Measurements from ENCODE around the gene SH2D5.

SH2D5 gene

GRCh38 chr1:20732588-20733359 lies at the start of gene SH2D5:
TSS of gene SH2D5 (minus strand) at chr1:20732703. CDS start at chr1:20728044, 4,659 bp downstream.
- peak; percentile 45 to 74 for DNase-seq (ENCODE audit: extremely low read depth in 1 of 2, low read depth in 1 of 2)

GRCh38 chr1:20775700-20776099 lies 43.2 kb upstream of the SH2D5 start:
- DNase-seq (ENCODE audit: extremely low read depth in 1 of 2, low read depth in 1 of 2), result no peak

GRCh38 chr1:20771780-20772179 lies 39.3 kb upstream of the SH2D5 start:
- DNase-seq (ENCODE audit: extremely low read depth in 1 of 2, low read depth in 1 of 2), result no peak

- DNase-seq (ENCODE audit: extremely low read depth in 1 of 2, low read depth in 1 of 2), result no peak
Observed at GRCh38 chr1:20770314-20771087, 38.0 kb upstream of the SH2D5 start.

GRCh38 chr1:20767271-20767670 lies 34.8 kb upstream of the SH2D5 start:
- DNase-seq (ENCODE audit: extremely low read depth in 1 of 2, low read depth in 1 of 2), result no peak

- no peak for DNase-seq (ENCODE audit: extremely low read depth in 1 of 2, low read depth in 1 of 2)
Observed at GRCh38 chr1:20763417-20763816, 30.9 kb upstream of the SH2D5 start.

GRCh38 chr1:20760322-20760721 lies 27.8 kb upstream of the SH2D5 start:
- no peak for DNase-seq (ENCODE audit: extremely low read depth in 1 of 2, low read depth in 1 of 2)

GRCh38 chr1:20753589-20753988 lies 21.1 kb upstream of the SH2D5 start:
- no peak for DNase-seq (ENCODE audit: extremely low read depth in 1 of 2, low read depth in 1 of 2)

GRCh38 chr1:20751462-20751990 lies 19.0 kb upstream of the SH2D5 start:
- no peak for DNase-seq (ENCODE audit: extremely low read depth in 1 of 2, low read depth in 1 of 2)

- no peak for DNase-seq (ENCODE audit: extremely low read depth in 1 of 2, low read depth in 1 of 2)
Observed at GRCh38 chr1:20742671-20743070, 10.2 kb upstream of the SH2D5 start.

- no peak for DNase-seq (ENCODE audit: extremely low read depth in 1 of 2, low read depth in 1 of 2)
Observed at GRCh38 chr1:20740781-20741180, 8.3 kb upstream of the SH2D5 start.

GRCh38 chr1:20739225-20739624 lies 6.7 kb upstream of the SH2D5 start:
- no peak for DNase-seq (ENCODE audit: extremely low read depth in 1 of 2, low read depth in 1 of 2)

- DNase-seq (ENCODE audit: extremely low read depth in 1 of 2, low read depth in 1 of 2), result no peak
Observed at GRCh38 chr1:20735581-20736111, 3.1 kb upstream of the SH2D5 start.

GRCh38 chr1:20733360-20733975 lies 965 bp upstream of the SH2D5 start:
- DNase-seq (ENCODE audit: extremely low read depth in 1 of 2, low read depth in 1 of 2), result no peak

- peak; percentile 37 to 38 for DNase-seq (ENCODE audit: extremely low read depth in 1 of 2, low read depth in 1 of 2)
Observed at GRCh38 chr1:20732071-20732587, 374 bp downstream of the SH2D5 start.

GRCh38 chr1:20731057-20731991 lies 1.2 kb downstream of the SH2D5 start:
- no peak for DNase-seq (ENCODE audit: extremely low read depth in 1 of 2, low read depth in 1 of 2)

GRCh38 chr1:20730690-20731056 lies 1.8 kb downstream of the SH2D5 start:
- no peak for DNase-seq (ENCODE audit: extremely low read depth in 1 of 2, low read depth in 1 of 2)

GRCh38 chr1:20729990-20730689 lies 2.4 kb downstream of the SH2D5 start:
- DNase-seq (ENCODE audit: extremely low read depth in 1 of 2, low read depth in 1 of 2), result no peak

- no peak for DNase-seq (ENCODE audit: extremely low read depth in 1 of 2, low read depth in 1 of 2)
Observed at GRCh38 chr1:20729155-20729931, 3.2 kb downstream of the SH2D5 start.
